Nephron (organoid): ENCODE results near the gene NAP1L5.

Experiments
- H3K27ac Mint-ChIP-seq, 3 experiments: 2 replicates each; pipeline ENCODE4 v1.8.0; 2020; ENCODE audit warnings: mixed read lengths in 3 of 3, mild to moderate bottlenecking in 2 of 3, moderate library complexity in 1 of 3
- H3K27me3 Mint-ChIP-seq: 2 replicates; pipeline ENCODE4 v1.8.0; 2021; ENCODE audit warnings: low read depth, mild to moderate bottlenecking, moderate library complexity, mixed read lengths
- H3K36me3 Mint-ChIP-seq: 2 replicates; pipeline ENCODE4 v1.8.0; 2020; ENCODE audit warnings: low read depth, mixed read lengths
- H3K4me1 Mint-ChIP-seq: 2 replicates; pipeline ENCODE4 v1.8.0; 2020; ENCODE audit warnings: mixed read lengths
- H3K4me3 Mint-ChIP-seq, 3 experiments: 2 replicates each; pipeline ENCODE4 v1.8.0; 2020; ENCODE audit warnings: mild to moderate bottlenecking in 3 of 3, mixed read lengths in 3 of 3, moderate library complexity in 2 of 3
- H3K9me3 Mint-ChIP-seq: 2 replicates; pipeline ENCODE4 v1.8.0; 2020; ENCODE audit warnings: mixed read lengths
- CTCF ChIP-seq, 3 experiments: fragments of 200-600 bp; sonication (generic); IDR thresholded peaks; one replicate each; pipeline ENCODE4 v1.5.0; 2021; ENCODE audit warnings: antibody characterized with exemption in 3 of 3; ENCODE audit not compliant: unreplicated experiment in 3 of 3

NAP1L5 gene

GRCh38 chr4:88729146-88729760 lies 31.6 kb upstream of the NAP1L5 start:
- no peaks in the 10 kb centered on the region for H3K27me3 Mint-ChIP-seq
- H3K27ac Mint-ChIP-seq, result no peak overlapping the region
- H3K4me1 Mint-ChIP-seq, result peaks cover 5% of the 10 kb centered on the region
- no peak overlapping the region for H3K4me3 Mint-ChIP-seq
- TF ChIP-seq CTCF (IDR thresholded peaks at IDR 0.05; ENCODE audit: unreplicated experiment in 3 of 3), result no peak
- H3K9me3 Mint-ChIP-seq, result no peaks in the 10 kb centered on the region
- peaks cover 65% of the 10 kb centered on the region for H3K36me3 Mint-ChIP-seq

- Mint-ChIP-seq H3K9me3 (no peaks in the 10 kb centered on the region), H3K4me1 (peaks cover 5% of the 10 kb centered on the region), H3K27me3 (no peaks in the 10 kb centered on the region), H3K4me3 (no peak overlapping the region), H3K27ac (no peak overlapping the region), H3K36me3 (peaks cover 61% of the 10 kb centered on the region)
- TF ChIP-seq CTCF (IDR thresholded peaks at IDR 0.05; ENCODE audit: unreplicated experiment in 3 of 3), result no peak
These were observed 30.5 kb upstream of the NAP1L5 start for GRCh38 chr4:88728146-88728545.

- Mint-ChIP-seq H3K9me3 (no peaks in the 10 kb centered on the region), H3K4me3 (no peak overlapping the region), H3K27ac (no peak overlapping the region), H3K4me1 (no peaks in the 10 kb centered on the region), H3K36me3 (peaks cover 57% of the 10 kb centered on the region), H3K27me3 (no peaks in the 10 kb centered on the region)
- TF ChIP-seq CTCF (IDR thresholded peaks at IDR 0.05; ENCODE audit: unreplicated experiment in 3 of 3), result no peak
These were observed 28.4 kb upstream of the NAP1L5 start for GRCh38 chr4:88725986-88726385.

GRCh38 chr4:88725143-88725542 lies 27.5 kb upstream of the NAP1L5 start:
- Mint-ChIP-seq H3K9me3 (no peaks in the 10 kb centered on the region), H3K36me3 (peaks cover 59% of the 10 kb centered on the region), H3K27me3 (no peaks in the 10 kb centered on the region), H3K4me1 (no peaks in the 10 kb centered on the region), H3K27ac (no peak overlapping the region), H3K4me3 (no peak overlapping the region)
- TF ChIP-seq CTCF (IDR thresholded peaks at IDR 0.05; ENCODE audit: unreplicated experiment in 3 of 3), result no peak

GRCh38 chr4:88724406-88724805 lies 26.8 kb upstream of the NAP1L5 start:
- H3K27me3 Mint-ChIP-seq, result no peaks in the 10 kb centered on the region
- no peak overlapping the region for H3K4me3 Mint-ChIP-seq
- no peaks in the 10 kb centered on the region for H3K4me1 Mint-ChIP-seq
- no peak overlapping the region for H3K27ac Mint-ChIP-seq
- no peak for TF ChIP-seq CTCF (IDR thresholded peaks at IDR 0.05; ENCODE audit: unreplicated experiment in 3 of 3)
- H3K36me3 Mint-ChIP-seq, result peaks cover 62% of the 10 kb centered on the region
- H3K9me3 Mint-ChIP-seq, result no peaks in the 10 kb centered on the region

- Mint-ChIP-seq H3K4me1 (no peaks in the 10 kb centered on the region), H3K4me3 (no peak overlapping the region), H3K9me3 (peaks cover 13% of the 10 kb centered on the region), H3K36me3 (peaks cover 64% of the 10 kb centered on the region), H3K27me3 (no peaks in the 10 kb centered on the region), H3K27ac (no peak overlapping the region)
- TF ChIP-seq CTCF (IDR thresholded peaks at IDR 0.05; ENCODE audit: unreplicated experiment in 3 of 3), result no peak
These were observed 25.2 kb upstream of the NAP1L5 start for GRCh38 chr4:88722828-88723227.
